NCI-H2029 (cell line): ENCODE data around the gene GDPD4.

Source experiments
- DNase-seq: peaks from one replicate; lab custom pipeline; 2025; lab: John Stamatoyannopoulos, UW

Gene GDPD4

DNA sequence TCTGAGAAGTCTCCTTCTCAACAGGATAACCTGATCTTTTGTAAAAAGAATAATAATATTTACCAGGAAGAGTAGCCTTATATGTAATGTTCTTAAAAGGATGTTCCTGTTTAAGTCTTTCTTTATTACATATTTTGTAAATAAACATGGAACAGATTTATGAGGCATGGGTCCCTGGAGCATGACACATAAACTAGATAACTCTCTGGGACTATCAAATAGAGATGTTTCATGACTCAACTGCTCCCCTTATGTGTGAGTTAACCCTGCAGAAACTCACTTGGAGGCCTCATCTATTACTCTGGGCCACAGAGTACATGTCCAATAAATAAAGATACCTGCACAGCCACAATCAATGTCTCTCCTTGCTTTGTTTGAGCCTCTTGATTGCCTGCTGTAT, 64.6 kb downstream of the GDPD4 start:
- no peak for DNase-seq

DNA sequence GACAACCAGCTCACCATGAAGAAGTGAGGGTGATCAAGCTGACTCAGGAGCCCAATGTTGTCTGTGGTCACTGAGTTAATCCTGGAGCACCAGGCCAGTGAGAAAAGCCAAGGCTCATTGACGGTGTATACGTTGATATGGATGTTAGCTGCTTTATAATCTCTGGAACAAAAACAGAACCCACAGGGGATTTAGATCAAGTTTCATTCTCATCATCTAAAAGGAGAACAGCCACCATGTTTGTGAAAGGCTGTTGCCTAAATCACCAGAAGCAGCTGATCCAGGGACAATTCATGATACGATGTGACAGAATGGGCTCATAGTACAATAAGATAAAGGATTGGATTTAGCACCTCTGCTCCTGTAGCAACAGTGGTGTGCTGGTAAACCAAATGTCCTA, 68.5 kb downstream of the GDPD4 start:
- no peak for DNase-seq

DNA sequence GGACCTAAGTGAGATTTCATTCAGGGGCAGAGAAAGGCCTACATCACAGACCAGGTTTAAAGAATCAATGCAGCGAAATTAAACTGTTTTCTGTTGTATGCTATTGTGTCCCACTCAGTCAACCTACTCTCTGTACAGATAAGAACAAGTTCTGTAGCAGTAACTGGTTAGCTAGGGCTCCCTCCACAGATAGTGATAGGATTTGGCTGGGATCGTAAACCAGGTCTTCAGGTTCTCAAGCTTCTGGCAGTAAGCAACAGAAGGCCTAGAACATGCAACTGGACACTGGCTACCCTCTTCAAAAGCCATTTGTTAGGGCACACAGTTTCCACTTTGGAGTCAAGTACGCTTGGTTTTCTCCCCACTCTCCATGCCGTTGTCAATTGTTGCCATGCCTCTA, 69.2 kb downstream of the GDPD4 start:
- DNase-seq: no peak

DNA sequence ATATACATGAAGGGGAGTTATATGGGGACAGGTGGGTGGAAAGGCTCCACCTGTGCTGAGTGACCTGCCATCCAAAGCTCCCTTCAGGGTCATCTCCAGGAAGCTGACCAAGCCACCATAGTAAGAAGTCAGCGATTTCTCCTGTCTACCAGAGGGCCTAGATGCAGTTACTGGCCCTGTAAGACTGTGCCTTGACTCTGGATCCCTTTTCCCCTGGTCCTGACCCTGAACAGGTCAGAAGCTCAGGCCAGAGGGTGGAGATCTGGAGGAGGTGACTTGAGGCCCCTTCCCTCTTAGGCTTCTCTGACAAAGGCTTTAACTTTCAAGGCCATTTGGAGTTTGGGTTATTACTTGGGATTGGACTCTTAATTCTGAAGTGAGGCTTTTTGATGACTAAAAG, 69.7 kb downstream of the GDPD4 start:
- DNase-seq: no peak

DNA sequence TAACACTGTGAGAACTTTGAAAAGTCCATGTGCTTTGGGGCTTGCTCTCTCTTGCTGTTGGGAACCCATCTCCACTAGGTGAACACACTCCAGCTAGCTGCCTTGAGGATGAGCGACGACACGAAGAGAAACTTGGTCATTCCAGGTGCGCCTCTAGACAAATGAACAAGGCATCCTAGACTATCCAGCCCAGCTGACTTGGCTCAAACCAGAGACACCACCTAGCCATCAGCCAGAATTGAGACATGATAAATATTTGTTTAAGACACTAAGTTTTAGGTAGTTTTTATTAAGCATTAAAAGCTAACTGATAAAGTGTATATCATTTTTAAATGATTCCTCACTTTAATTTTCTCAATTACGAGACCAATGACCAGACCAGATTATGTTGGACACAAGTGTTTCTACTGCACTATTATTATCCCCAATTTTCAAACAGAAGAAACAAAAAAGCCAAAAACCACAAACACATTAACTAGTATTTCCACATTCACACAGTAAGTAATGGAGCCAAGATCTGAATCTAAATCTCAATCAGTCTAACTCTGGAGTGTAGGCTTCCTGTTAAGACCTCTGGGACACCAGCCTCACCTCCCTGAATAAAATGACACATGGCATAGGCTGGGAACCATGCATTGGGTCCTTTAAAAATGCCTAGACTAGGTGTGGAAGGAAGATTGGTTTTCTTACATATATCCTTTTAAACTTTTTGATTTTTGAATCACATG, 70.4 kb downstream of the GDPD4 start:
- DNase-seq: no peak

DNA sequence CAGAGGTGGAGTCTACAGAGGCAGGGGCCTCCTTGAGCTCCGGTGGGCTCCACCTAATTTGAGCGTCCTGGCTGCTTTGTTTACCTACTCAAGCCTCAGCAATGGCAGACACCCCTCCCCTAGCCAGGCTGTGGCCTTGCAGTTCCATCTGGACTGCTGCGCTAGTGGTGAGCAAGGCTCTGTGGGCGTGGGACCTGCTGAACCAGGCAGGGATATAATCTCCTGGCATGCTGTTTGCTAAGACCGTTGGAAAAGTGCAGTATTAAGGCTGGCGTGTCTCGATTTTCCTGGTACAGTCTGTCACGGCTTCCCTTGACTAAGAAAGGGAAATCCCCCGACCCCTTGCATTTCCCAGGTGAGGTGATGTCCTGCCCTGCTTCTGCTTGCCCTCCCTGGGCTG, 77.7 kb downstream of the GDPD4 start:
- no peak for DNase-seq

DNA sequence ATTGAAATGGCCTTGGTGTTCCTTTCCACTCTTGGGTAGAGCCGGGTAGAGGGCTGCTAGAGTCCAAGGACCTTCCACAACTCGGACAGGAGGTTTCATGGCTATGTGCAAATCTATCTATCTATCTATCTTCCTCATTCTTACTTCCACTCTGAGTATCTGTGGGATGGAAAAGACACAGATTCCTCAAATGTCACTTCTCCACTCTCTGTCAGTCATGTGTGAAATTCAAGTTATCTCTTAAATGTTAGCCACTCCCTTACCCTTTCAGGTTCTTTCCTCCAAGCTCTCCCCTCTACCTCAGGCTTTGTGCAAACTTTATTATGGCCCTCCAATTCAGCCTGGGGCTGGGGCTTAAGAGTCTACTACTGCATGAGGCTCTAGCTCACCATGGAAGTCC, 84.3 kb downstream of the GDPD4 start:
- no peak for DNase-seq

DNA sequence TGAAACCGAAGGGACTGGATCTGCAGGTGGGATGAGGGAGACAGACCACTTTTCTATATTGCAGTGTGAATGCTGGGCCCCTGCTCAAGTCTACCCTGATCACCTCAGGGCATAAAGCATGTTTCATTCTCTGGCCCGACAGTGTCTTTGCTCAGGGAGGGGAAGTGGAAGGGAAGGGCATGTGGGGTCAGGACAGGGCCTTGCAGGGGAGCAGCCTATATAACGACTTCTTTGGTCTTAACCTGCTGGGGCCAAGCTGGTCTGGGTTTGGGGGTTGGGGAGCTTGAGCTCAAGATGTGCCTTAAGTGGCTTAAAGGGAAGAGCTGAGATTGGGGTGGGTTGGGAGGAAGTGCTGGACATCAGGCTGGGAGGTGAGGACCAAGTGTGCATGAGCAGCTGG, 86.4 kb downstream of the GDPD4 start:
- no peak for DNase-seq

DNA sequence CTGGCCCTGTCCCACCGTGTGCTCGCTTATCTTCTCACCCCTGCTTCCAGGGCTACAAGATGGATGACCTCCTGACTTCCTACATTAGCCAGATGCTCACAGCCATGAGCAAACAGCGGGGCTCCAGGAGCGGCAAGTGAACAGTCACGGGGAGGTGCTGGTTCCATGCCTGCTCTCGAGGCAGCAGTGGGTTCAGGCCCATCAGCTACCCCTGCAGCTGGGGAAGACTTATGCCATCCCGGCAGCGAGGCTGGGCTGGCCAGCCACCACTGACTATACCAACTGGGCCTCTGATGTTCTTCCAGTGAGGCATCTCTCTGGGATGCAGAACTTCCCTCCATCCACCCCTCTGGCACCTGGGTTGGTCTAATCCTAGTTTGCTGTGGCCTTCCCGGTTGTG, 86.9 kb downstream of the GDPD4 start:
- no peak for DNase-seq

DNA sequence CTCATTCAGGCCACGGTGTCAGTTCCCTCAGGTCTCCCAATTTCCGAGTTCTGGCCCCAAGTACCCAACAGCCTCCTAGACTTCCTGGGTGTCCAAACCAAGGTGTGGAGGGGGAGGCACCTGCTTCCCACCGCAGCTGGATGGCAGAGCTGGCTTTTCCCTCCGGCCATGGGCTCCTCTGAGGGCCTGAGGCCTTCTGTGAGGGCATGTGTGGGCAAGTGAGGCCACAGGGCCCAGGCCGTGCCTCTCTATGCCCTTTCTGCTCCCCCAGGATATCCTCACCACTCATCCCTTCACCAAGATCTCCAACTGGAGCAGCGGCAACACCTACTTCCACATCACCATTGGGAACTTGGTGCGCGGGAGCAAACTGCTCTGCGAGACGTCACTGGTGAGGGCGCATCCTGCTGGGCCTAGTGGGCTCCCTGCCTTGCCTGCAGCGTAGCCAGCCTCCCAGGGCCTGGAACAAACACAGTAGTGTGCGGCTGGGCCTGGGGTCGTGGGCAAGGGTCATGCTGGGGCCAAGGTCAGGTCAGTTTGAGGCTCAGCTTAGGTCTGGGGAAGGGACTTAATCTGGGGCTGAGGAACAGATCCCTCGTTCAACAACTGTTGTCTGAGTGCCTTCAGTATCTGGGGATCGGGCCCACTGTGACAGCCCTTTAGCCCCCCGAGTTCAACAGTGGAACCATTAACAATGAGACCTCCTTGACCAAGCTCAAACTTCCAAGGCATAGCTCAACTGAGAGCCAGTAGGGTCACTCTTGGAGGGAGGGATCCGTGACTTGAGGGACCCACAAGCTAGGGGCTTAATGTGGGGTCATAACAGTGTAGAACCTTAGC, 87.7 kb downstream of the GDPD4 start:
- no peak for DNase-seq

DNA sequence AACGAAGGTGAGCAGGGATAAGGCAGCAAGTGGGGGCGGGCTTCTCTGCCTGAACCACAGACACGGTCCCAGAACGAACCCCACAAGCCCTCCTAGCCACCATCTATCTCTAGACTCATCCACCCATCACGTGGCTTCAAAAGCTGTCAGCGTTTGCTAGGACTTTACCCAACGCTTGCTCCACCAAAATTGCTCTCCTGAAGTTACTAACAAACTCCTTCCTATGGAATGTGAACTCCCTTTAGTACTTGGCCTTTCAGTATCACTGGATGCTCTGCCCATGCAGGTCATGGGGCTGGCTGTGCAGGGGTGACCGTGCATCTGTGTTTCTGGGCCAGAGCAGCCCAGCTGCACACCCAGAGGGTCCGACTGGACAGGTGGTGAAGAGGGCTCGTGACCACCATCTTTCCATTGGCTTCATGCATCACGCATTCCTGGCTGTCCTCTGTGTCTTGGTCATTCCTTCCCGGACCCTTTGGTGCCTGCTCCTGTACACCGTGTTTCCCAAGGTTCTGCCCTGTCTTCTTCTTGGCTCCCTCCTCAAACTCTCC, 88.4 kb downstream of the GDPD4 start:
- no peak for DNase-seq

DNA sequence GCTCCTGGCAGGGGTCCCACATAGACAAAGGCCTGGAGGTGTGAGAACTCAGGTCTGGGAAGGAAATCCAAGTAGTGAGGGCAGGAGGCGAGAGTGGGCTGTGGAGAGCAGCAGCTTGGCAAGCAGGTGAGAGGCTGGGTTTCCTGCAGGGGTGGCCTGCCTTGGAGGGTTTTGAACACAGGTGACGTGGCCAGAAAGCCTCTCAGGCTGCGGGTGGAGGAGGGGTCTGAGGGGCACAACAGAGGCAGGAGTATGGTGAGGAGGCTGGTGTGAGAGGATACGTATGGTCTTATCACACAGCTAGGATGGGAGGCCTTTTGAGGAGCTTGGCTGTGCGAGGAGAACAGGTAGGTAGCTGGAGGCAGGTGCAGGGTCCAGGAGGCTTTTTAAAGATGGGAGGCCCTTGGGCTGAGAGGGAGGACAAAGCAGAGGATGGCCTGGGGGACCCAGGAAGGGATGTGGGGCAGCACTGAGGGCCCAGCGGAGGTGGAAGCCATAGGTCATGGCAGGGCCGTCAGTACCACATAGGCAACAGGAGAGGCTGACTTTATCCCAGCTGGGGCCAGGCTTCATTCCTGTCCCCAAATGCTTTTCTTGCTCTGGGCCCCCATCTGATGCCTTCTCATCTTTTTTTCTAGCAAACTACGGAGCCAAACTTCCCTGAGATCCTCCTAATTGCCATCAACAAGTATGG, 89.0 kb downstream of the GDPD4 start:
- DNase-seq: no peak

DNA sequence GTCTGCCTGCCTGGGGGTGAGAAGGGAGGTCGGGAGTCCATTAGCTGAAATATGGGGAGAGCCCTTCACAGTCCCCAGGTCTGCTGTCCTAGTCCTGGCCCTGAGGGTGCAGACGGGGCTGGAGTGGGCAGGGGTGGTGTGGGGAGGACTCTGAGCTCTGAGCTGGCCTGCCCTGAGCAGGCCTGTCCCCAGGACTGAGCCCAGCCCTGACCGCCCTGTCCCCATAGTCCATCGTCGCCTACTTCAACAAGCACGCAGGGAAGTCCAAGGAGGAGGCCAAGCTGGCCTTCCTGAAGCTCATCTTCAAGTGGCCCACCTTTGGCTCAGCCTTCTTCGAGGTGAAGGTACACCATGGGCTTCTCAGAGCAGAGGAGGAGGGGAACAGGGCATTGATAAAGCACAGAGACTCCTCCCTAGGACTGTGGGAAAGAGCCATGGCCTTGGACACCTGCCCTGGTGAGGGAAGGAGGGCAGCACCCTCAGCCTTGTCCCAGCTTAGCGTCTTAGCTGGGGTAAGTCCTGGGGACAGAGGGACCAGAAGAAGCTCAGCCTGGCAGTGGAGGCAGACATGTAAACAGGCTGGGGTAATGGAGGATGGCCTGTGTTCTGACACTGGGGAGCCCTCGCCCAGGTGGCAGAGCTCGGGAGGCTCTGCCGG, 89.8 kb downstream of the GDPD4 start:
- no peak for DNase-seq

DNA sequence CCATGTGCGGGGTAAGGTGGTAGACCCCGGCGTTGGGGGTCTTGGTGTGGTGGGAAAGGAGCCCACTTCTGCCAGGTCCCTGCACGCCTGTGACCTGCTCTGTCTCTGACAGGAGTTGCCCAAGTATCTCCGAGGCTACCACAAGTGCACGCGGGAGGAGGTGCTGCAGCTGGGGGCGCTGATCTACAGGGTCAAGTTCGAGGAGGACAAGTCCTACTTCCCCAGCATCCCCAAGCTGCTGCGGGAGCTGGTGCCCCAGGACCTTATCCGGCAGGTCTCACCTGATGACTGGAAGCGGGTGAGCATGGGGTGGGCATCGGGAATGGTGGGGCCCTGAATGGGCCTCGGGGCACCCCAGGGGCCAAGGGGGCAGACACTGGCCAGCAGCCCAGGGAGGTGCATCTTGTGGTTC, 90.4 kb downstream of the GDPD4 start:
- no peak for DNase-seq

DNA sequence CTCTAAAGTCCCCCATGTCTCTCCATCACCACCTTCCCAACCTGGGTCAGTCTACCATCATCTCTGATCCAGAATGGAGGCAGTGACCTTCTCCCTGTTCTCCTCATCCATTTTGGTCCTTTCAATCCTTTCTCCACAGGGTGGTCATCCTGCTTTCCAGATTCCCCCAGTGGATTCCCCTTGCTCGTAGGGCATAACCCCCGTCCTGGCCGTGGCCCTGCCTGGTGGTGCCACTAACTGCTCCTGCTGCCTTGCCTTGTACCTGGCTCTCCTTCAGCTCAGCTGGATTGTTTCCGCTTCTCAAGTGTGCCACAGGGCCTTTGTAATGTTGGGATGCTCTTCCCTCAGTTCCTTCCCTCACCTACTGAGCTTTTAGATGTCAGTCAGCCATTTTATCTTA, 91.8 kb downstream of the GDPD4 start:
- DNase-seq: no peak

DNA sequence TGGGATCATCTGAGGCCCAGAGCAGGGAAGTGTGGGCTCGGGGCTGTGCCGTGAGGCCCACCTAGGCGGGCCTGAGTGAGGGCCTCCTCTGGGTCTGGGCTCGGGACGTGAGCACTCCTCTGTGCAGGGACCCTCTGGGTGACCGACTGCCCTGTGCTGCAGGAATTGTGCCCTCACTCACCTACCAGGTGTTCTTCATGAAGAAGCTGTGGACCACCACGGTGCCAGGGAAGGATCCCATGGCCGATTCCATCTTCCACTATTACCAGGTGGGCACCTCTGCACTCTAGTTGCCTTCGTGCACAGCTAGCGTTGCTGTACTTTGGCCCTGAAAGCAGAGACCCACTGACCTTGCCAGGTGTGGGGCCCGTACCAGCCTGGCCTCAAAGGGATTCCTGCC, 93.0 kb downstream of the GDPD4 start:
- no peak for DNase-seq

DNA sequence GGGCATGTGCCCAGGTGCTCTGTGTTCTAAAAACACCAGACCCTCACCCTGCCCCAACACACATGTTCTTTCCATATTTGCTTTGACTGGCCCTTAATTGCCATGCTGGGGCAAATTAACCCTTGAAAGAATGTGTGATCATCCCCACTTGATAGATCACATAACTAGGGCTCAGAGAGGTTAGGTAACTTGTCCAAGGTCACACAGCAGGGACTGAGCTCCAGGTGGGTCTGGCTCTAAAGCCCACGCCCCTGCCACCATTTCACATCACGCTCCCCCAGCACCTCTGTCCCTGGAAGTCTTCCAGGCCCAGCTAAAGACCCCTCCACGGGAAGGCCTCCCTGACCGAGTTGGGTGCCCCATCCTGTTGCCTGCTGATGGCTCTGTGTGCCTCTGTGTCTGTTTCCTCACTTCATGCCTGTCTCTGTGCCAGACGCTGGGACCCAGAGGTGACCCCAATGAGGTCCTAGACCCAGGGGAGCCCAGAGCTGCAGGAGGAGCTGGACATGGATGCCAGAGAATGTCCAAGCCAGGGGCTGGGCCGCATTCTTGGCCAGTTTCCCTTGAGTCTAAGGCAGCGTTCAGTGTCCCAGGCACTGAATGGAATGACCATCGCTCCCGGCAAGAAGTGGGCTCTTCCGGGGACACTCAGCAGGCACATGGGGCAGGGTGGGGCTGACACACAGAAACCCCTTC, 93.7 kb downstream of the GDPD4 start:
- DNase-seq: no peak

DNA sequence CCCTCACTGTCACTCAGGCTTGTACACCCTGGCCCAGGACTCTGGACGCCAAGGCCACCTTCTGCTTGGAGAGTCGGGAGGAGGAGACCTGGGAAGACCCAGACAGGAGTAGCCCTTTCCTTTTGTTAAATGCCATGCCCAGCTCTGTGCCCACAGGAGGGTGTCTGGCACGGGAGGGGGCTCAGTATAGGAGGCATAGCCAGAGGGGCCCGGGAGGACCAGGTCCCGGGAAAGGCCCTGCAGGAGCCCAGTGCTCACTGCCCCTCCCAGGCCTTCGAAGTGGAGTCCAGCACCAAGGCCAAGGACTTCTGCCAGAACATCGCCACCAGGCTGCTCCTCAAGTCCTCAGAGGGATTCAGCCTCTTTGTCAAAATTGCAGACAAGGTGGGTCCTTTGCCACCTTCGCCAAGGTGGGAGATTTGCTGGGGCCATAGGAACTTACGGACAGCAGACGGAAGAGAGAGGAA, 94.4 kb downstream of the GDPD4 start:
- DNase-seq: no peak

DNA sequence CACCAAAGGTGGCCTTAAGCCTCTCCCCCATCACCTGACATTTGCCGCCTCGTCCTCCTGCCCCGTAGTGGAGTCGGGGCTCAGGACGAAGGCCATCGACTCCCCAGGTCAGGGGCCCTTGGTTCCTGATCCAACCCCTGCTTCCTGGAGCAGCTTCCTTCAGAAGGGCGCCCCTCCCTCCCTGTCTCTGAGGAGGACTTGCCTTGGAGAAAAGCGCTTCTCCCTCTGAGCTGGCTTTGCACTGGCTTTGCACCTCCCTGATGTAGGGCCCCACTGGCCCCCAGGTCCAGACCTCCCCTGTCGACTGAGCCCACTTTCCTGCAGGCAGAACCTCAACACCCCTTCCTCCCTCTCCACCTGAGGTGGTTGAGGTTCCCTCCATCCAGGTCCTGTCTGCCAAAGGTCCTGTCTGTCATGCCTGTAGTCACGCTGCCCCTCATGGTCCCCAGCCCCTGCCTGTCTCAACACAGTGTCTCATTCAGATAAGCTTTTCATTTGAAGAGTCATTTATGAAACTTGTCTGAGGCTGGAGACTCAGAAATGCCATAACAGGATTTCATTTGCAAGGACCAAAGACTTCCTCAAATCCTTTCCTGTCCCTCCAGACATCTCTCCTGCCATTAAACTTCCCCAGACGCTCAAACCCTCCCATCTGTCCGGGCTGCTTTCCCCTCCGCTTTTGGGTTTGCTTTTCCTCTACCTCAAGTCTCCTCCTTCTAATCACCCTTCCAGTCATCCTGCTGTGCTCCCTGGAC, 95.0 kb downstream of the GDPD4 start:
- DNase-seq: no peak

DNA sequence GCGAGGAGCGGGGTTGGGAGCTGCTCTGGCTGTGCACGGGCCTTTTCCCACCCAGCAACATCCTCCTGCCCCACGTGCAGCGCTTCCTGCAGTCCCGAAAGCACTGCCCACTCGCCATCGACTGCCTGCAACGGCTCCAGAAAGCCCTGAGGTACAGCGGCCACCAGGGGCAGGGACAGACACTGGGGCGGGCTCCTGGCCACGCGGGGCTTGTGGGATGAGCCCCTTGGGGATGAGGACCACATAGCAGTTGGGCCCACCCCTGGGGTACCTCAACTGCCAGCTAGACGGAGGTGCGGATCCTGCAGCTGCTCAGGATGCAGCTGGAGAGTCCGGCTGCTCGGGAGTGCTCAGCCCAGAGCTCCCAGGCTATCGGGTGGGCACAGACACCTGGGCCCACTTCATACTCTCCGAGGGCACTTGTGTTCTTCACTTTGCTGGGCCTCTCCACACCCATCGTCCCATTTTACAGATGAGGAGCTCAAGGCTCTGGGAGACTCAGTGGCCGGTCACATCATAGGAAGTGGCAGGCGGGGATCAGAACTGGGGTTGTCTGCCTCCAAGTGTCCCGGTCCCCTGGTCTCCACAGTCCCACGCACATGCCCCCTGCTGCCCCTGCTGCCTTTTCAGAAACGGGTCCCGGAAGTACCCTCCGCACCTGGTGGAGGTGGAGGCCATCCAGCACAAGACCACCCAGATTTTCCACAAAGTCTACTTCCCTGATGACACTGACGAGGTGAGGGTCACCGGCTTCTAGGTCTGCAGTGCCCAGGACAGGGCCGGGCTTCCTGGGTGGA, 95.8 kb downstream of the GDPD4 start:
- no peak for DNase-seq
